Mesothelial cell of epicardium (in vitro differentiated cells): ENCODE data around the gene MCUB. TPM values are rescaled to one million over a fixed set of nuclear protein-coding genes. Genes with fewer than 3 reads are reported as not detected.
"Not testable (repeated sequence)": the region's sequence is repeated elsewhere in the genome, so short reads cannot be mapped to it uniquely, and the experiment has no call there.

Source experiments
- DNase-seq, 2 experiments: peaks; one replicate each; pipeline ENCODE4 v3.0.0; 2021; ENCODE audit warnings: low spot score in 2 of 2; ENCODE audit not compliant: unreplicated experiment in 2 of 2
- H3K27ac Mint-ChIP-seq: 2 replicates; pipeline ENCODE4 v1.8.0; 2021; ENCODE audit warnings: mixed read lengths
- H3K27me3 Mint-ChIP-seq: 2 replicates; pipeline ENCODE4 v1.8.0; 2021; ENCODE audit warnings: low read depth, mixed read lengths
- H3K36me3 Mint-ChIP-seq: 2 replicates; pipeline ENCODE4 v1.8.0; 2021; ENCODE audit warnings: mixed read lengths
- H3K4me1 Mint-ChIP-seq: 2 replicates; pipeline ENCODE4 v1.8.0; 2021; ENCODE audit warnings: mixed read lengths
- H3K4me3 Mint-ChIP-seq: 2 replicates; pipeline ENCODE4 v1.8.0; 2021; ENCODE audit warnings: mild to moderate bottlenecking, moderate library complexity, mixed read lengths
- H3K9me3 Mint-ChIP-seq: 2 replicates; pipeline ENCODE4 v1.8.0; 2021; ENCODE audit warnings: mixed read lengths
- total RNA-seq: library from RNA; stranded (reverse); gene quantifications from 3 replicates; pipeline ENCODE4 v1.2.1, GENCODE V29; 2021
- TF ChIP-seq, protein P1 (sequence below): fragments of 200-600 bp; sonication (generic); IDR thresholded peaks from one replicate; pipeline ENCODE4 v1.5.0; 2021; ENCODE audit warnings: antibody characterized with exemption; ENCODE audit not compliant: unreplicated experiment

The MCUB gene
- total RNA-seq, 1 donor from 2014 or later: 3.0 TPM

GRCh38 chr4:109547394-109547793, 12.7 kb upstream of the MCUB start:
- no peaks in the 10 kb centered on the region for H3K27me3 Mint-ChIP-seq
- H3K4me1 Mint-ChIP-seq: no peaks in the 10 kb centered on the region
- no peak overlapping the region for H3K4me3 Mint-ChIP-seq
- H3K27ac Mint-ChIP-seq: no peak overlapping the region
- peaks cover 29% of the 10 kb centered on the region for H3K36me3 Mint-ChIP-seq
- H3K9me3 Mint-ChIP-seq: peaks cover 4% of the 10 kb centered on the region
- TF ChIP-seq, protein P1, sequence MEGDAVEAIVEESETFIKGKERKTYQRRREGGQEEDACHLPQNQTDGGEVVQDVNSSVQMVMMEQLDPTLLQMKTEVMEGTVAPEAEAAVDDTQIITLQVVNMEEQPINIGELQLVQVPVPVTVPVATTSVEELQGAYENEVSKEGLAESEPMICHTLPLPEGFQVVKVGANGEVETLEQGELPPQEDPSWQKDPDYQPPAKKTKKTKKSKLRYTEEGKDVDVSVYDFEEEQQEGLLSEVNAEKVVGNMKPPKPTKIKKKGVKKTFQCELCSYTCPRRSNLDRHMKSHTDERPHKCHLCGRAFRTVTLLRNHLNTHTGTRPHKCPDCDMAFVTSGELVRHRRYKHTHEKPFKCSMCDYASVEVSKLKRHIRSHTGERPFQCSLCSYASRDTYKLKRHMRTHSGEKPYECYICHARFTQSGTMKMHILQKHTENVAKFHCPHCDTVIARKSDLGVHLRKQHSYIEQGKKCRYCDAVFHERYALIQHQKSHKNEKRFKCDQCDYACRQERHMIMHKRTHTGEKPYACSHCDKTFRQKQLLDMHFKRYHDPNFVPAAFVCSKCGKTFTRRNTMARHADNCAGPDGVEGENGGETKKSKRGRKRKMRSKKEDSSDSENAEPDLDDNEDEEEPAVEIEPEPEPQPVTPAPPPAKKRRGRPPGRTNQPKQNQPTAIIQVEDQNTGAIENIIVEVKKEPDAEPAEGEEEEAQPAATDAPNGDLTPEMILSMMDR: no peak
- DNase-seq: no peak

- H3K27ac Mint-ChIP-seq: no peak overlapping the region
- H3K27me3 Mint-ChIP-seq: no peaks in the 10 kb centered on the region
- peaks cover 19% of the 10 kb centered on the region for H3K36me3 Mint-ChIP-seq
- TF ChIP-seq, protein P1: no peak
- DNase-seq: no peak
- H3K9me3 Mint-ChIP-seq: peaks cover 4% of the 10 kb centered on the region
- no peak overlapping the region for H3K4me3 Mint-ChIP-seq
- no peaks in the 10 kb centered on the region for H3K4me1 Mint-ChIP-seq
These were observed 11.4 kb upstream of the MCUB start for GRCh38 chr4:109548655-109549054.

DNA sequence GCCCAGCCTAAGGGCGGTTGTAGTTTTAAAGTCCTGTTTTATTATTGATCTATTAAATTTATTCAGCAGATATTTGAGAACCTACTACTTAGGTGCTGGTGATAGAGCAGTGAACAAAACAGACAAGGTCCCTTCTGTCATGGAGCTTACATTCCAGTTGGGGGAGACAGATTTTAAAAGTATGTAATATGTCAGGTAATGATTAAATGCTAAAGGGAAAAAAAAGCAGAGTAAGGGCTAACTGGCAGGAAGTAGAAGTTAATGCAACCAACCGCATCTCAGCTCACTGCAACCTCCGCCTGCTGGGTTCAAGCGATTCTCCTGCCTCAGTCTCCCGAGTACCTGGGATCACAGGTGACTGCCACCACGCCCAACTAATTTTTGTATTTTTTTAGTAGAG, 7.8 kb upstream of the MCUB start:
- no peak overlapping the region for H3K27ac Mint-ChIP-seq
- TF ChIP-seq, protein P1: no peak
- no peak for DNase-seq
- no peaks in the 10 kb centered on the region for H3K27me3 Mint-ChIP-seq
- H3K9me3 Mint-ChIP-seq: peaks cover 4% of the 10 kb centered on the region
- H3K4me1 Mint-ChIP-seq: peaks cover 4% of the 10 kb centered on the region
- H3K4me3 Mint-ChIP-seq: no peak overlapping the region
- peaks cover 19% of the 10 kb centered on the region for H3K36me3 Mint-ChIP-seq

DNA sequence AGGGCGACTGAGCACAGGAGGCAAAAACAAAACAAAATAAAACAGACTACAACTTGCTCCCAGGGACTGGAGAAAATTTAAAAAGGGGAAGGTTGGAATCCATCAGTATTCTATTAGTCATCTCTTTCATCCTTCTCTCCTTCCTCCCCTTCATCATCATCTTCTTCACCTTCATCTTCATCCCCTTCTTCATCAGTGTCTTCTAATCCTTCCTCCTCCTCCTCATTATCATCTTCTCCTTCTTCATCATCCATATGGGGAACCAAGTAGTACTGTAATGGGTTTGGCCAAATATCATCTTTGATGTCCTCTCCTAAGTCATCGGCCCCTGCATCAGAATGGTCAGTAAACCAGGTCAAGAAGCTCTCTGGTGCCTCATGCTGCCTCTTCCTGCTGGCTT, 6.9 kb upstream of the MCUB start:
- H3K27me3 Mint-ChIP-seq: no peaks in the 10 kb centered on the region
- H3K27ac Mint-ChIP-seq: no peak overlapping the region
- peaks cover 18% of the 10 kb centered on the region for H3K36me3 Mint-ChIP-seq
- H3K4me1 Mint-ChIP-seq: peaks cover 4% of the 10 kb centered on the region
- no peak overlapping the region for H3K4me3 Mint-ChIP-seq
- peaks cover 4% of the 10 kb centered on the region for H3K9me3 Mint-ChIP-seq
- TF ChIP-seq, protein P1: no peak
- no peak for DNase-seq

DNA sequence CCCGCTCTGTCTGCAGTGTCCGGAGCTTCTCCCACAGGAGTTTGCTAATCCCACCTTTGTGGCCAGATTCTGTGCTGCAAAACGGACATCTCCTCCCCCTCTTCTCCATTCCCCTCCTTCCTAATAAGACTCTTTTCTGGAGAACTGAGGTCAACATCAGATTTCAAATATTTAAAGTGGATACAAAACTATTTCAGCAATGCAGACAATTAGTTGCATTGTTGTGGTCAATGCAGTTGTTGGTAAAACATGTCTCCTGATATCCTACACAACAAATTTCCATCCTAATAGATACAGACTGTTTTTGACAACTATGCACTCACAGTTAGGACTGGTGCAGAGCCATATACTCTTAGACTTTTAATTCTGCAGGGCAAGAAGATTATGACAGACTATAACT, 5.1 kb upstream of the MCUB start:
- DNase-seq: no peak
- Mint-ChIP-seq H3K9me3 (no peaks in the 10 kb centered on the region), H3K27ac (no peak overlapping the region), H3K4me1 (peaks cover 4% of the 10 kb centered on the region), H3K36me3 (peaks cover 9% of the 10 kb centered on the region), H3K27me3 (peaks cover 7% of the 10 kb centered on the region), H3K4me3 (no peak overlapping the region)
- TF ChIP-seq, protein P1: no peak

GRCh38 chr4:109557433-109557832, 2.6 kb upstream of the MCUB start:
- Mint-ChIP-seq H3K4me1 (peaks cover 12% of the 10 kb centered on the region), H3K36me3 (peaks cover 6% of the 10 kb centered on the region), H3K27me3 (peaks cover 11% of the 10 kb centered on the region), H3K9me3 (no peaks in the 10 kb centered on the region), H3K4me3 (no peak overlapping the region), H3K27ac (no peak overlapping the region)
- TF ChIP-seq, protein P1: no peak
- DNase-seq: no peak

DNA sequence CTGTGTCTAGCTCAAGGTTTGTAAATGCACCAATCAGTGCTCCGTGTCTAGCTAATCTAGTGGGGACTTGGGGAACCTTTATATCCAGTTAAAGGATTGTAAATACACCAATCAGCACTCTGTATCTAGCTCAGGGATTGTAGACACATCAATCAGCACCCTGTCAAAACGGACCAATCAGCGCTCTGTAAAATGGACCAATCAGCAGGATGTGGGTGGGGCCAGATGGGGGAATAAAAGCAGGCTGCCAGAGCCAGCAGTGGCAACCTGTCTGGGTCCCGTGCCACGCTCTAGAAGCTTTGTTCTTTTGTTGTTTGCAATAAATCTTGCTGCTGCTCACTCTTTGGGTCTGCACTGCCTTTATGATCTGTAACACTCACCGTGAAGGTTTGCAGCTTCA, 2.0 kb upstream of the MCUB start:
- peak overlapping the region; percentile 18 for H3K4me3 Mint-ChIP-seq
- H3K27ac Mint-ChIP-seq, H3K9me3 Mint-ChIP-seq, DNase-seq, H3K36me3 Mint-ChIP-seq: not testable (repeated sequence)
- H3K4me1 Mint-ChIP-seq: peaks cover 12% of the 10 kb centered on the region
- H3K27me3 Mint-ChIP-seq: peaks cover 16% of the 10 kb centered on the region
